GM11168 (cell line): ENCODE measurements around the gene ATXN10.
"Not testable (repeated sequence)": the region's sequence is repeated elsewhere in the genome, so short reads cannot be mapped to it uniquely, and the experiment has no call there.

Experiments
- in situ Hi-C: fragments of 300-500 bp; cut with MboI; formaldehyde crosslinking; loops from one replicate; pipeline ENCODE4 v1.12.0; 2022; ENCODE audit warnings: low sequenced_read_pairs; ENCODE audit not compliant: unreplicated experiment

ATXN10 gene

GRCh38 chr22:45702981-45703380 lies 31.3 kb downstream of the ATXN10 start:
- in situ Hi-C loops = no loop called here

- in situ Hi-C loops = no loop called here
These were observed 32.1 kb downstream of the ATXN10 start for GRCh38 chr22:45703758-45704157.

GRCh38 chr22:45704648-45705047 lies 33.0 kb downstream of the ATXN10 start:
- in situ Hi-C loops = no loop called here

- in situ Hi-C loops = no loop called here
These were observed 36.0 kb downstream of the ATXN10 start for GRCh38 chr22:45707605-45708004.

- in situ Hi-C loops = no loop called here
These were observed 36.5 kb downstream of the ATXN10 start for GRCh38 chr22:45708145-45708544.

- in situ Hi-C loops = no loop called here
These were observed 37.6 kb downstream of the ATXN10 start for GRCh38 chr22:45709060-45709739.

- in situ Hi-C loops = no loop called here
These were observed 38.2 kb downstream of the ATXN10 start for GRCh38 chr22:45709866-45710265.

GRCh38 chr22:45710469-45710868 lies 38.8 kb downstream of the ATXN10 start:
- in situ Hi-C loops = no loop called here

- in situ Hi-C loops = not testable (repeated sequence)
These were observed 42.8 kb downstream of the ATXN10 start for GRCh38 chr22:45714390-45714789.

GRCh38 chr22:45717789-45718188 lies 46.2 kb downstream of the ATXN10 start:
- in situ Hi-C loops = no loop called here

- in situ Hi-C loops = no loop called here
These were observed 46.8 kb downstream of the ATXN10 start for GRCh38 chr22:45718391-45718790.

GRCh38 chr22:45720839-45721378 lies 49.3 kb downstream of the ATXN10 start:
- in situ Hi-C loops = no loop called here

GRCh38 chr22:45722006-45722405 lies 50.4 kb downstream of the ATXN10 start:
- in situ Hi-C loops = no loop called here

GRCh38 chr22:45726081-45726480 lies 54.4 kb downstream of the ATXN10 start:
- in situ Hi-C loops = no loop called here

- in situ Hi-C loops = no loop called here
These were observed 59.6 kb downstream of the ATXN10 start for GRCh38 chr22:45731041-45731797.

- in situ Hi-C loops = no loop called here
These were observed 60.3 kb downstream of the ATXN10 start for GRCh38 chr22:45731798-45732495.

- in situ Hi-C loops = no loop called here
These were observed 63.6 kb downstream of the ATXN10 start for GRCh38 chr22:45735273-45735672.

GRCh38 chr22:45738206-45738605 lies 66.6 kb downstream of the ATXN10 start:
- in situ Hi-C loops = no loop called here

- in situ Hi-C loops = no loop called here
These were observed 68.6 kb downstream of the ATXN10 start for GRCh38 chr22:45740236-45740635.

GRCh38 chr22:45742866-45743450 lies 71.3 kb downstream of the ATXN10 start:
- in situ Hi-C loops = no loop called here

GRCh38 chr22:45743687-45744086 lies 72.1 kb downstream of the ATXN10 start:
- in situ Hi-C loops = no loop called here
